ENCODE data around the gene TSPAN7. TPM values are rescaled to one million over a fixed set of nuclear protein-coding genes. Genes with fewer than 3 reads are reported as not detected.

TSPAN7 gene
- total and polyA plus RNA-seq, 2 of the 8 experiments (the other 6 are each of a cell fraction or from before 2014, with no cell fraction given): 32.1 to 37.7 TPM

DNA sequence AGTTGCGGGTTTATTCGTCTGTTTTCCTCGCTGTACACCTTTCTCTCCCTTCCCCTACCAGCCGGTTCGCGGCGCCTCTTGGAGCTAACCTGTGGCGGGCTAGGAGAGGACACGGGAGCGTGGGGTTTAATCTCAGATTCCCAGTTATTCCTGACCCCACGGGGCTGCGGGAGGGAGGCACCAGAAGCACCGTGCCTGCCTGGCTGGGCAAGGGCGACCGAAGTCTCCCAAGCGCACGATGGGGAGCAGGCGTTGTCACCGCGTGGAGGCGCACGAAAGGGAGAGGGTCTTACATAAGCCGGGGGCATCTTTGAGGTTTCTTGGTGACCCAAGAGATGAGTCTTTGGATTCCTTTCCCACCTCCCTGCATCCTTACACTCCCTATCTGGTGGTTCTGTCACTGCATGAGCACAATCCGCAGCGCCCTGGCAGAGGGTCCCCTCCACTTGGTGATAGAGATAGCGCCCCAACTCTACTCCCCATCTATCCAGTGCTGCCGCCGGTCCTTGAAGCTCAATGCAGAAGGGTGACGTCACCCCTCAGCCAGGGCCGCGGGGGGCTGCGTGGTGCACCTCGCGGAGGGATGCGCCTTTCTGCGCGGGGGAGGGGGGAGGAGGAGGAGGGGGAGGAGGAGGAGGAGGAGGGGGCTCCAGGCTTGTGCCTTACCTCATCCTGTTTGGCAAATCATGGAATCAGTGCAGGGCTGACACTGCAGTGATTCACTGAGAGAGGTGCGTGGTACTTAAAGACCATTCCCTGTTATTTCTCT lies 793 bp downstream of the TSPAN7 start:
- Histone ChIP-seq H2BK5ac (ENCODE audit: low read depth, low read length) (no peak overlapping the region), H3K4ac (replicated peaks; ENCODE audit: insufficient read length, low read depth, low read length) (no peak overlapping the region), H2BK15ac (ENCODE audit: low read length) (no peak overlapping the region), H4K8ac (ENCODE audit: extremely low read depth, insufficient read depth, low read length) (no peak overlapping the region), H3K36me3 (ENCODE audit: control insufficient read depth in 2 of 4, insufficient read depth in 4 of 4, low read length in 3 of 4) (no peaks in the 10 kb centered on the region), H2AK5ac (ENCODE audit: low read depth, low read length) (no peak overlapping the region), H3K4me1 (replicated peaks in 1 of 4; ENCODE audit: control insufficient read depth in 3 of 4, insufficient read depth in 4 of 4, low read length in 3 of 4) (peaks cover 0 to 3% (median under 1%) of the 10 kb centered on the region in 4 experiments; a peak in 3 of 7 replicates), H3K4me3 (ENCODE audit: extremely low read depth in 1 of 4, insufficient read depth in 2 of 4, low read depth in 3 of 4, low read length in 4 of 4) (peak overlapping the region; percentile 43 to 74 (median 62)), H3K27me3 (replicated peaks in 1 of 4; ENCODE audit: control insufficient read depth in 3 of 4, extremely low read depth in 1 of 4, insufficient read depth in 3 of 4, low read length in 3 of 4) (peaks cover 0 to 3% (median 0%) of the 10 kb centered on the region in 4 experiments; a peak in 1 of 7 replicates), H3K79me2 (ENCODE audit: control insufficient read depth in 1 of 2, insufficient read depth in 2 of 2, low read length in 2 of 2) (no peaks in the 10 kb centered on the region), H3K56ac (replicated peaks; ENCODE audit: insufficient read length, low read depth, low read length) (no peak overlapping the region), H4K20me1 (replicated peaks in 1 of 2; ENCODE audit: control insufficient read depth in 1 of 2, insufficient read depth in 2 of 2, low read length in 2 of 2) (no peaks in the 10 kb centered on the region), H3K4me2 (ENCODE audit: insufficient read depth in 1 of 2, low read depth in 2 of 2, low read length in 2 of 2) (peak overlapping the region; percentile 85 to 93), H3K23me2 (ENCODE audit: low read depth, low read length) (peaks cover 7% of the 10 kb centered on the region; the same call in 1 of the 2 replicates), H3K27ac (ENCODE audit: low read depth, low read length) (no peak overlapping the region), H3K9ac (replicated peaks in 1 of 4; ENCODE audit: extremely low read depth in 1 of 4, low read depth in 3 of 4, low read length in 3 of 4) (peak overlapping the region in 3 of 4 experiments; percentile 8 to 31 (median 30); a peak in 1 of 7 replicates), H3K79me1 (ENCODE audit: low read depth, low read length) (no peaks in the 10 kb centered on the region), H2BK120ac (replicated peaks; ENCODE audit: low read depth, low read length) (no peak overlapping the region), H3K18ac (ENCODE audit: extremely low read depth, low read length) (no peak overlapping the region; the same call in 1 of the 2 replicates), H2BK12ac (ENCODE audit: low read depth, low read length) (0 out of 2 replicates have a peak overlapping the region, but pooled peaks have one; percentile 27), H3K14ac (ENCODE audit: insufficient read length) (no peak overlapping the region), H4K5ac (ENCODE audit: insufficient read length, low read depth, low read length) (no peak overlapping the region), H3K9me3 (ENCODE audit: insufficient read depth in 2 of 2, low read depth in 1 of 2, low read length in 1 of 2) (no peaks in the 10 kb centered on the region), H2BK20ac (ENCODE audit: low read length) (no peak overlapping the region), H2AFZ (ENCODE audit: low read length) (peak overlapping the region; percentile 85; the same call in 1 of the 2 replicates), H3K23ac (ENCODE audit: insufficient read length) (no peak overlapping the region), H4K91ac (replicated peaks; ENCODE audit: insufficient read length, low read length) (no peak overlapping the region)
- POLR2A ChIA-PET (ENCODE audit: partially characterized antibody): interaction anchor here (1.5 kb wide), 1 partner anchor 10 kb away, joined by 4 read pairs; no protein-coding TSS in a partner anchor
- FAIRE-seq (no peak), DNase-seq (ENCODE audit: low read depth in 1 of 2, low spot score in 2 of 2) (peak in 1 of 2 experiments; percentile 51)
- WGBS, 2 experiments (ENCODE audit: extremely low coverage in 1 of 2, insufficient coverage in 1 of 2, insufficient read length in 1 of 2, insufficient replicate concordance in 2 of 2, low coverage in 1 of 2, low lambda C conversion rate in 2 of 2, missing lambda C conversion rate in 1 of 2): 2% methylated on average over 21 of the region's 38 CpGs; no CpG with 5 or more reads in 1 of the 2 experiments
- no peak for TF ChIP-seq RXRA (IDR thresholded peaks at IDR 0.05; ENCODE audit: insufficient read depth, low read depth, low read length)
- TF ChIP-seq, protein P1, sequence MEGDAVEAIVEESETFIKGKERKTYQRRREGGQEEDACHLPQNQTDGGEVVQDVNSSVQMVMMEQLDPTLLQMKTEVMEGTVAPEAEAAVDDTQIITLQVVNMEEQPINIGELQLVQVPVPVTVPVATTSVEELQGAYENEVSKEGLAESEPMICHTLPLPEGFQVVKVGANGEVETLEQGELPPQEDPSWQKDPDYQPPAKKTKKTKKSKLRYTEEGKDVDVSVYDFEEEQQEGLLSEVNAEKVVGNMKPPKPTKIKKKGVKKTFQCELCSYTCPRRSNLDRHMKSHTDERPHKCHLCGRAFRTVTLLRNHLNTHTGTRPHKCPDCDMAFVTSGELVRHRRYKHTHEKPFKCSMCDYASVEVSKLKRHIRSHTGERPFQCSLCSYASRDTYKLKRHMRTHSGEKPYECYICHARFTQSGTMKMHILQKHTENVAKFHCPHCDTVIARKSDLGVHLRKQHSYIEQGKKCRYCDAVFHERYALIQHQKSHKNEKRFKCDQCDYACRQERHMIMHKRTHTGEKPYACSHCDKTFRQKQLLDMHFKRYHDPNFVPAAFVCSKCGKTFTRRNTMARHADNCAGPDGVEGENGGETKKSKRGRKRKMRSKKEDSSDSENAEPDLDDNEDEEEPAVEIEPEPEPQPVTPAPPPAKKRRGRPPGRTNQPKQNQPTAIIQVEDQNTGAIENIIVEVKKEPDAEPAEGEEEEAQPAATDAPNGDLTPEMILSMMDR (IDR thresholded peaks at IDR 0.05; ENCODE audit: control extremely low read depth in 1 of 3, insufficient read depth in 1 of 3, low read depth in 1 of 3, low read length in 3 of 3): peak in 1 of 3 experiments; percentile 4; a peak in 1 of 4 replicates
- TF ChIP-seq KDM4A (IDR thresholded peaks at IDR 0.05; ENCODE audit: low read depth, low read length, severe bottlenecking): peak; percentile 58
- TF ChIP-seq JUND (IDR thresholded peaks at IDR 0.05; ENCODE audit: low read length): peak; percentile 78; the same call in 1 of the 2 replicates
- TF ChIP-seq NRF1 (IDR thresholded peaks at IDR 0.05; ENCODE audit: low read depth, low read length): no peak
- CTCF ChIA-PET (ENCODE audit: partially characterized antibody): interaction anchor here (0.6 kb wide), 1 partner anchor 9 kb away, joined by 4 read pairs; no protein-coding TSS in a partner anchor

Measured in H1 (cell line).